K562 (cell line): ENCODE results near the gene DIPK1A. TPM values are rescaled to one million over a fixed set of nuclear protein-coding genes. Genes with fewer than 3 reads are reported as not detected.

Experiments
- ATAC-seq: fragments of 200-7000 bp; cut with Tn5 transposase; 3 replicates; pipeline ENCODE4 v1.9.1; 2020; ENCODE audit warnings: moderate library complexity
- BruUV-seq: library from RNA; stranded (reverse); fragments of 400-500 nt; replicated peaks from 2 replicates; lab custom pipeline; 2021; lab: Mats Ljungman, UMichigan
- CTCF ChIA-PET: fragments of 300-600 bp; formaldehyde crosslinking; extraction: SDS; loops from one replicate; lab custom pipeline; 2021; ENCODE audit warnings: low intra/inter-chr PET ratio; lab: Yijun Ruan, JAX
- POLR2A ChIA-PET: fragments of 300-600, 350-650 bp; sonication (Branson Sonifier 250); formaldehyde crosslinking; extraction: SDS; loops from one replicate; lab custom pipeline; 2021; ENCODE audit warnings: antibody characterized with exemption, inconsistent platforms; lab: Yijun Ruan, JAX
- DNase-seq, 4 experiments: peaks; one replicate each; pipeline versions ENCODE4 v3.0.0 to v3.0.0-alpha.2; 2011 to 2018; ENCODE audit warnings: low spot score in 3 of 4, mixed read lengths in 3 of 4; ENCODE audit errors: extremely low read depth in 1 of 4
- FAIRE-seq: peaks from 2 replicates; lab custom pipeline; 2011; peaks lifted over from hg19 to GRCh38; lab: Jason Lieb, UNC
- H2AFZ ChIP-seq: 2 replicates; pipeline ENCODE4 v1.6.0; 2011; ENCODE audit warnings: low read depth, low read length, control low read depth, inconsistent platforms
- H3K27ac ChIP-seq: fragments of 200-600 bp; 3 replicates; pipeline ENCODE4 v1.8.0; 2011; ENCODE audit warnings: low read depth, mild to moderate bottlenecking, control low read depth, inconsistent platforms, low read length, moderate library complexity, mixed read lengths; ENCODE audit errors: extremely low read depth
- H3K27me3 ChIP-seq, 2 experiments: fragments of 300-600 bp in 1 of 2; 2 replicates in 1 of 2; 3 replicates in 1 of 2; pipeline versions ENCODE4 v1.6.0 to v1.8.0; 2011; ENCODE audit warnings: inconsistent platforms in 2 of 2, low read length in 2 of 2, mild to moderate bottlenecking in 1 of 2, mixed read lengths in 1 of 2, moderate library complexity in 1 of 2; ENCODE audit not compliant: control insufficient read depth in 2 of 2, insufficient read depth in 2 of 2
- H3K36me3 ChIP-seq: fragments of 300-600 bp; 3 replicates; pipeline ENCODE4 v1.8.0; 2011; ENCODE audit warnings: mild to moderate bottlenecking, low read length, inconsistent platforms; ENCODE audit not compliant: control insufficient read depth, insufficient read depth
- H3K4me1 ChIP-seq, 2 experiments: fragments of 200-600 bp in 1 of 2; replicated peaks in 1 of 2; 2 replicates in 1 of 2; 3 replicates in 1 of 2; pipeline versions ENCODE4 v1.5.1 to v1.8.0; 2011; ENCODE audit warnings: inconsistent platforms in 2 of 2, low read length in 2 of 2, mild to moderate bottlenecking in 1 of 2, mixed read lengths in 1 of 2, moderate library complexity in 1 of 2; ENCODE audit not compliant: control insufficient read depth in 2 of 2, insufficient read depth in 2 of 2
- H3K4me2 ChIP-seq: 2 replicates; pipeline ENCODE4 v1.6.1; 2011; ENCODE audit warnings: low read length, control low read depth, inconsistent platforms, mixed read lengths; ENCODE audit not compliant: insufficient read depth
- H3K4me3 ChIP-seq: fragments of 200-600 bp; sonication (generic), shearing (Covaris generic); 2 replicates; pipeline ENCODE4 v1.5.1; 2016; ENCODE audit warnings: control low read depth, inconsistent platforms
- H3K79me2 ChIP-seq: fragments of 200-600 bp; 3 replicates; pipeline ENCODE4 v1.8.0; 2011; ENCODE audit warnings: low read length, inconsistent platforms; ENCODE audit not compliant: control insufficient read depth, insufficient read depth
- H3K9ac ChIP-seq, 2 experiments: 2 replicates each; pipeline versions ENCODE4 v1.6.0 to v1.6.1; 2011; ENCODE audit warnings: low read depth in 2 of 2, low read length in 2 of 2, control low read depth in 1 of 2, inconsistent platforms in 1 of 2, mild to moderate bottlenecking in 1 of 2, mixed read lengths in 1 of 2; ENCODE audit not compliant: insufficient read depth in 1 of 2
- H3K9me1 ChIP-seq: one replicate; pipeline ENCODE4 v1.6.0; 2011; ENCODE audit warnings: inconsistent platforms, mild to moderate bottlenecking, low read length, moderate library complexity; ENCODE audit not compliant: control insufficient read depth, insufficient read depth
- H3K9me3 ChIP-seq: replicated peaks from 2 replicates; pipeline ENCODE4 v1.5.1; 2011; ENCODE audit warnings: low read depth, low read length, inconsistent platforms; ENCODE audit not compliant: control insufficient read depth, insufficient read depth
- H4K20me1 ChIP-seq: replicated peaks from 2 replicates; pipeline ENCODE4 v1.6.1; 2011; ENCODE audit warnings: low read length, inconsistent platforms, mixed read lengths; ENCODE audit not compliant: control insufficient read depth, insufficient read depth
- ARNT ChIP-seq, 2 experiments: fragments of 450-650 bp; IDR thresholded peaks; 2 replicates each; pipeline ENCODE4 v1.6.1; 2016; ENCODE audit warnings: mild to moderate bottlenecking in 1 of 2
- ERF ChIP-seq: fragments of 450-650 bp; formaldehyde crosslinking; IDR thresholded peaks from 2 replicates; pipeline ENCODE4 v1.4.0; 2020; ENCODE audit warnings: mild to moderate bottlenecking, mixed read lengths
- ESRRA ChIP-seq: fragments of 450-650 bp; IDR thresholded peaks from 2 replicates; pipeline ENCODE4 v1.6.1; 2014; ENCODE audit warnings: low read depth, mild to moderate bottlenecking, moderate library complexity, borderline replicate concordance
- ETS2 ChIP-seq: IDR thresholded peaks from 2 replicates; pipeline ENCODE4 v1.6.1; 2016; ENCODE audit warnings: borderline replicate concordance, missing genetic modification characterization, mild to moderate bottlenecking, moderate library complexity, missing compliant biosample characterization; ENCODE audit not compliant: poor library complexity, severe bottlenecking
- EWSR1 ChIP-seq: fragments of 450-650 bp; IDR thresholded peaks from 2 replicates; pipeline ENCODE4 v1.6.1; 2018; ENCODE audit warnings: borderline replicate concordance, mild to moderate bottlenecking, low read depth, moderate library complexity; ENCODE audit not compliant: partially characterized antibody
- ILK ChIP-seq: fragments of 450-650 bp; IDR thresholded peaks from 2 replicates; pipeline ENCODE4 v1.6.1; 2016; ENCODE audit warnings: missing genetic modification characterization, low read depth, mild to moderate bottlenecking, missing compliant biosample characterization, moderate library complexity, borderline replicate concordance
- MAFF ChIP-seq: IDR thresholded peaks from 2 replicates; pipeline ENCODE4 v1.6.1; 2012; ENCODE audit warnings: low read length, improper control_type of control experiment
- MCM3 ChIP-seq: fragments of 450-650 bp; IDR thresholded peaks from 2 replicates; pipeline ENCODE4 v1.6.1; 2016
- NCOR1 ChIP-seq: fragments of 450-650 bp; IDR thresholded peaks from 2 replicates; pipeline ENCODE4 v1.6.1; 2016; ENCODE audit warnings: mild to moderate bottlenecking, moderate library complexity
- PCBP2 ChIP-seq: fragments of 200-400 bp; formaldehyde crosslinking; IDR thresholded peaks from 2 replicates; pipeline ENCODE4 v1.6.1; 2018; ENCODE audit warnings: low read length, low read depth, mild to moderate bottlenecking, moderate library complexity; ENCODE audit not compliant: poor library complexity, severe bottlenecking
- RFX7 ChIP-seq: fragments of 250-450 bp; sonication (Bioruptor Pico); IDR thresholded peaks from 2 replicates; pipeline ENCODE4 v1.5.1; 2021; ENCODE audit warnings: mild to moderate bottlenecking
- SLC30A9 ChIP-seq: fragments of 250-450 bp; sonication (Bioruptor Pico); IDR thresholded peaks from 2 replicates; pipeline ENCODE4 v1.8.0; 2022; ENCODE audit warnings: mild to moderate bottlenecking, moderate library complexity
- SNIP1 ChIP-seq: fragments of 450-650 bp; IDR thresholded peaks from 2 replicates; pipeline ENCODE4 v1.7.1; 2017; ENCODE audit warnings: low read depth, mild to moderate bottlenecking
- TSC22D4 ChIP-seq: fragments of 450-650 bp; IDR thresholded peaks from 2 replicates; pipeline ENCODE4 v1.6.1; 2016; ENCODE audit warnings: missing genetic modification characterization, missing biosample characterization, control low read depth
- ZBTB26 ChIP-seq: fragments of 450-650 bp; formaldehyde crosslinking; IDR thresholded peaks from 2 replicates; pipeline ENCODE4 v1.4.0; 2022; ENCODE audit warnings: missing genetic modification characterization
- ZC3H11A ChIP-seq: IDR thresholded peaks from 2 replicates; pipeline ENCODE4 v1.6.1; 2012; ENCODE audit warnings: low read depth, low read length, improper control_type of control experiment
- ZEB2 ChIP-seq: fragments of 450-650 bp; IDR thresholded peaks from 2 replicates; pipeline ENCODE4 v1.6.1; 2016
- ZNF280A ChIP-seq: fragments of 450-650 bp; IDR thresholded peaks from 2 replicates; pipeline ENCODE4 v1.6.1; 2018; ENCODE audit warnings: mild to moderate bottlenecking, low read depth; ENCODE audit not compliant: partially characterized antibody
- WGBS: fragments of 100-300 bp; shearing (Covaris generic); methylation state at CpG from one replicate; pipeline ENCODE4 v1.1.6; 2016; ENCODE audit warnings: low coverage, mixed read lengths; ENCODE audit not compliant: insufficient coverage; ENCODE audit errors: missing lambda C conversion rate; 5-methylcytosine and 5-hydroxymethylcytosine counted together
- in situ Hi-C: fragments of 300-500 bp; cut with MboI; formaldehyde crosslinking; loops from 4 replicates; pipeline ENCODE4 v1.15.0; 2018; ENCODE audit warnings: inconsistent platforms, mixed read lengths
- intact Hi-C: fragments of 100-400 bp; cut with micrococcal nuclease; formaldehyde crosslinking; loops from 2 replicates; pipeline ENCODE4 v1.14.2; 2022
- polyA plus RNA-seq, 8 experiments: library from polyadenylated mRNA; depleted of rRNA in 4 of 8; stranded (reverse) in 5 of 8; unstranded in 3 of 8; fragments of >200 nt; fragmentation: Nextera tagmentation in 2 of 8; fragmentation: Illumina TruSeq in 1 of 8; extraction: Ambion mirVana in 2 of 8; extraction: Trizol in 1 of 8; gene quantifications; 2 replicates each; pipeline versions ENCODE4 v1.2.1 to v1.2.3, GENCODE V29; 2011 to 2014; ENCODE audit warnings: inconsistent platforms in 1 of 8, missing spikeins in 1 of 8
- total RNA-seq, 7 experiments: library from RNA; depleted of rRNA in 6 of 7; stranded (reverse); fragments of >200 nt in 6 of 7; fragmentation: Illumina TruSeq in 2 of 7; extraction: Trizol in 2 of 7; gene quantifications; 2 replicates each; pipeline versions ENCODE4 v1.2.1 to v1.2.3, GENCODE V29; 2011 to 2021; ENCODE audit warnings: low replicate concordance in 1 of 7

The DIPK1A gene
- total and polyA plus RNA-seq, 9 of the 15 experiments (the other 6 are each of a cell fraction or from before 2014, with no cell fraction given): 0.54 to 2.5 (median 1.3) TPM

GRCh38 chr1:92858564-92859399 lies 102.5 kb downstream of the DIPK1A start:
- H3K79me2 ChIP-seq: no peaks in the 10 kb centered on the region
- CTCF ChIA-PET: interaction anchor here (0.5 to 6.7 kb wide), 14 partner anchors 13 to 508 kb away, joined by 3 to 125 read pairs (median 4); partner anchors contain the start of gene DIPK1A
- intact Hi-C loops (loop anchor here (1.0 to 2.0 kb wide), 3 partner anchors 102 to 204 kb away; no protein-coding TSS in a partner anchor), in situ Hi-C loops (loop anchor here (25.0 kb wide), 1 partner anchor 1004 kb away; no protein-coding TSS in a partner anchor)
- H3K27ac ChIP-seq: no peak overlapping the region
- H4K20me1 ChIP-seq: no peaks in the 10 kb centered on the region
- ATAC-seq (peak; percentile 85), FAIRE-seq (peak; percentile 95), DNase-seq (peak; percentile 72 to 83 (median 75))
- peak overlapping the region; percentile 39 for H3K4me2 ChIP-seq
- POLR2A ChIA-PET: interaction anchor here (0.7 to 1.1 kb wide), 4 partner anchors 9 to 144 kb away, joined by 3 to 4 read pairs (median 3); no protein-coding TSS in a partner anchor
- H3K36me3 ChIP-seq: no peaks in the 10 kb centered on the region
- no peak overlapping the region for H3K9ac ChIP-seq
- no peaks in the 10 kb centered on the region for H3K9me1 ChIP-seq
- H3K27me3 ChIP-seq: no peaks in the 10 kb centered on the region
- 15% methylated on average over 13 of the region's 13 CpGs for WGBS
- BruUV-seq: no TSS peak
- H3K4me3 ChIP-seq: no peak overlapping the region
- H3K9me3 ChIP-seq: no peaks in the 10 kb centered on the region
- peaks cover 0 to 7% of the 10 kb centered on the region in 2 experiments; a peak in 1 of 5 replicates for H3K4me1 ChIP-seq
- H2AFZ ChIP-seq: peak overlapping the region; percentile 60
- TF ChIP-seq ETS2 (tag): no peak
- no peak for TF ChIP-seq ZNF280A
- peak; percentile 96 for TF ChIP-seq ESRRA
- TF ChIP-seq MAFF: peak; percentile 7; the same call in 1 of the 2 replicates
- TF ChIP-seq EWSR1: no peak
- no peak for TF ChIP-seq ILK (tag)
- TF ChIP-seq PCBP2: no peak
- 0 out of 4 replicates have a peak, but pooled peaks of 1 of the 2 experiments have one; percentile 74 for TF ChIP-seq ARNT (IDR thresholded peaks at IDR 0.05)
- TF ChIP-seq RFX7 (CRISPR knock-in tag): no peak
- TF ChIP-seq ZC3H11A: no peak
- TF ChIP-seq TSC22D4 (tag): no peak
- no peak for TF ChIP-seq ERF (CRISPR knock-in tag)
- no peak for TF ChIP-seq NCOR1
- no peak for TF ChIP-seq ZEB2
- TF ChIP-seq SLC30A9 (CRISPR knock-in tag): no peak
- TF ChIP-seq MCM3: no peak
- TF ChIP-seq ZBTB26 (CRISPR knock-in tag): no peak
- TF ChIP-seq SNIP1: no peak
